Measurements from ENCODE around the gene BGN. TPM values are rescaled to one million over a fixed set of nuclear protein-coding genes. Genes with fewer than 3 reads are reported as not detected.

The BGN gene
- total RNA-seq, 1 donor from 2014 or later = 0.98 TPM

- no peak for DNase-seq (ENCODE audit: low spot score, unreplicated experiment)
- TF ChIP-seq CTCF (IDR thresholded peaks at IDR 0.05; ENCODE audit: unreplicated experiment) = no peak
- H3K4me3 Mint-ChIP-seq (ENCODE audit: low read depth) = no peak overlapping the region
- peaks cover 12% of the 10 kb centered on the region for H3K27me3 Mint-ChIP-seq
- no peak overlapping the region for H3K27ac Mint-ChIP-seq
- peaks cover 4% of the 10 kb centered on the region for H3K9me3 Mint-ChIP-seq (ENCODE audit: low read depth)
- H3K36me3 Mint-ChIP-seq (ENCODE audit: insufficient read depth) = no peaks in the 10 kb centered on the region
- H3K4me1 Mint-ChIP-seq (ENCODE audit: low read depth) = peaks cover 4% of the 10 kb centered on the region
Measured at GRCh38 chrX:153475751-153476281, 19.0 kb upstream of the BGN start.

DNA sequence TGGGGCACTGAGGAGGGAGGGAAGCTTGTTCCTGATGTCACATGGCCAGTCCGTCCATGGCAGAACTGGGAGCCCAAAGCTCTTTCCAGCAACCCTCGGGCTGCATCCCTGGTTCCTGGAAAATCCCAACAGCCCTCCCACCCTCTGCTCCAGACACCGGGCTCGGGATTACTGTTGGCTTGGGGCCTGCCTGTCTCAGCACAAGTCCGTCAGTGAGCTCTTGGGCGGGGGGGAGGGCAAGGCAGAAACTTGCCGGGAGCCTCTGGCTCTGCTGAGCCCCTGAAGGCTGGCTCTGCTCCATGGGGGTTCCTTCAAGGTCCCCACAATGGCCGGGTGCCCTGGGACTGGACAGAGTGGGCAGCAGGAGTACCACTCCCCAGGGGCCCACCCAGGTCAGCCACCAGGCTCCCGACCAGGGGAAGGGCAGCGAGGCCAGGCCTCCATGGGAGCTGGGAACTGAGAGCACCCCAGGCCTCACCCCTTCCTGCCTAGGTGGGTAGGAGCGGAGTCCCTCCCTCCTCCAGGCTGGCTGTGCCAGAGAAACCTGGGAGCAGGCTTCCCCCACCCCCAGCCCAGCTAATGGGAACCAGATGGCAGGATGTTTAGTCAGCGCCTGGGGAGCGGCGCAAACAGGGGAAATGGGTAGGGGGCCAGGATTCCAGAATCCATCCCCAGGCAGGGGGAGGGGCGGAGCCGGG is 18.0 kb upstream of the BGN start:
- Mint-ChIP-seq H3K9me3 (ENCODE audit: low read depth) (peaks cover 4% of the 10 kb centered on the region), H3K4me1 (ENCODE audit: low read depth) (peaks cover 4% of the 10 kb centered on the region)
- DNase-seq (ENCODE audit: low spot score, unreplicated experiment) = no peak

GRCh38 chrX:153477364-153477857 is 17.4 kb upstream of the BGN start:
- Mint-ChIP-seq H3K4me1 (ENCODE audit: low read depth) (peaks cover 4% of the 10 kb centered on the region), H3K36me3 (ENCODE audit: insufficient read depth) (no peaks in the 10 kb centered on the region), H3K4me3 (ENCODE audit: low read depth) (no peak overlapping the region), H3K27me3 (peaks cover 12% of the 10 kb centered on the region), H3K27ac (no peak overlapping the region), H3K9me3 (ENCODE audit: low read depth) (peaks cover 4% of the 10 kb centered on the region)
- no peak for DNase-seq (ENCODE audit: low spot score, unreplicated experiment)
- TF ChIP-seq CTCF (IDR thresholded peaks at IDR 0.05; ENCODE audit: unreplicated experiment) = no peak

More for the DNA sequence above, 18.0 kb upstream of the BGN start:
- Mint-ChIP-seq H3K27ac (no peak overlapping the region), H3K36me3 (ENCODE audit: insufficient read depth) (no peaks in the 10 kb centered on the region), H3K4me3 (ENCODE audit: low read depth) (no peak overlapping the region), H3K27me3 (peaks cover 12% of the 10 kb centered on the region)
- TF ChIP-seq CTCF (IDR thresholded peaks at IDR 0.05; ENCODE audit: unreplicated experiment) = no peak

DNA sequence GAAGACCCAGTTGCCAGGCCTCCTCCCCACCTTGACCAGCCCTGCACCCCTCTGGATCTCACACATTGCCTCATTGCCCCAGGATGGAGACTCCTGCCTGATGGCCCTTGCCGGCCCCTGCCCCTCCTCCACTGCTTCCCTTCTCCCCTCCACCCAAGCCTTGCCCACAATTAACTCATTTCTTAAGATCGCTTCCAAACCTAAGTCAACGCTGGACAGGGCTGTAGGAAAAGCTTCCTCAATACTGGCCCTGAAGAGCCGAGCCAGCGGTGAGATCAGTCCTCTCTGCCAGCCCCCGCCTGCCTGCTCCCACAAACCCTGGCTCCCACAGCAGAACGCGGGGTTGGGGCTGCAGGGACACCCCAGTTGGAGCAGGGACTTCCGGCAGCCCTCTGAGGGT is 16.9 kb upstream of the BGN start:
- H3K27me3 Mint-ChIP-seq = peaks cover 12% of the 10 kb centered on the region
- TF ChIP-seq CTCF (IDR thresholded peaks at IDR 0.05; ENCODE audit: unreplicated experiment) = no peak
- H3K27ac Mint-ChIP-seq = no peak overlapping the region
- no peak for DNase-seq (ENCODE audit: low spot score, unreplicated experiment)
- H3K4me3 Mint-ChIP-seq (ENCODE audit: low read depth) = no peak overlapping the region
- no peaks in the 10 kb centered on the region for H3K36me3 Mint-ChIP-seq (ENCODE audit: insufficient read depth)
- H3K4me1 Mint-ChIP-seq (ENCODE audit: low read depth) = peaks cover 4% of the 10 kb centered on the region
- H3K9me3 Mint-ChIP-seq (ENCODE audit: low read depth) = peaks cover 4% of the 10 kb centered on the region

- no peak for DNase-seq (ENCODE audit: low spot score, unreplicated experiment)
- Mint-ChIP-seq H3K4me3 (ENCODE audit: low read depth) (no peak overlapping the region), H3K36me3 (ENCODE audit: insufficient read depth) (no peaks in the 10 kb centered on the region), H3K27ac (no peak overlapping the region), H3K9me3 (ENCODE audit: low read depth) (peaks cover 4% of the 10 kb centered on the region), H3K27me3 (peaks cover 9% of the 10 kb centered on the region), H3K4me1 (ENCODE audit: low read depth) (peaks cover 4% of the 10 kb centered on the region)
- TF ChIP-seq CTCF (IDR thresholded peaks at IDR 0.05; ENCODE audit: unreplicated experiment) = no peak
Measured at GRCh38 chrX:153478746-153479145, 16.0 kb upstream of the BGN start.

All from progenitor cell of endocrine pancreas (in vitro differentiated cells).